ENCODE measurements around the gene HEPHL1.

Gene HEPHL1

DNA sequence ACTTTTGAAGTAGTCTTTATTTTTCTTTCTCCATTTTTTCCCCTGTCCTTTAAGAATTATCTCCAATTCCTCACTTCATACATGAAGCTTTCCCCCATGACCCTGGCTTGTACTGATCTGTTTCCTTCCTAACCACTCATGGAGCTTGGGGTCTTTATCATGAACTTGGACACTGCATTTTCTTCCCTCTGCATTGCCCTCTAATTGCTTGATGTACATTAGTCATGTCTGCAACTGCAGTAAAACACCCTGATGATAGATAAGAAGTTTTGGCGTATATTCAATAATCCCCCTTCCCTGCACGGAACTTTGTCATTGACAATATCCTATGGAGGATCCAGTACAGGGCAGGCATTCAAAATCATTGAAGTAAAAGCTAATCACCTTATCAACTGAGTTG lies 3.4 kb downstream of the HEPHL1 start:
- no peak for DNase-seq (ENCODE audit: low read depth in 1 of 2, low spot score in 1 of 2)
- H3K4me3 ChIP-seq (replicated peaks; ENCODE audit: insufficient read depth, low read length), result no peak overlapping the region
- TF ChIP-seq, protein P1, sequence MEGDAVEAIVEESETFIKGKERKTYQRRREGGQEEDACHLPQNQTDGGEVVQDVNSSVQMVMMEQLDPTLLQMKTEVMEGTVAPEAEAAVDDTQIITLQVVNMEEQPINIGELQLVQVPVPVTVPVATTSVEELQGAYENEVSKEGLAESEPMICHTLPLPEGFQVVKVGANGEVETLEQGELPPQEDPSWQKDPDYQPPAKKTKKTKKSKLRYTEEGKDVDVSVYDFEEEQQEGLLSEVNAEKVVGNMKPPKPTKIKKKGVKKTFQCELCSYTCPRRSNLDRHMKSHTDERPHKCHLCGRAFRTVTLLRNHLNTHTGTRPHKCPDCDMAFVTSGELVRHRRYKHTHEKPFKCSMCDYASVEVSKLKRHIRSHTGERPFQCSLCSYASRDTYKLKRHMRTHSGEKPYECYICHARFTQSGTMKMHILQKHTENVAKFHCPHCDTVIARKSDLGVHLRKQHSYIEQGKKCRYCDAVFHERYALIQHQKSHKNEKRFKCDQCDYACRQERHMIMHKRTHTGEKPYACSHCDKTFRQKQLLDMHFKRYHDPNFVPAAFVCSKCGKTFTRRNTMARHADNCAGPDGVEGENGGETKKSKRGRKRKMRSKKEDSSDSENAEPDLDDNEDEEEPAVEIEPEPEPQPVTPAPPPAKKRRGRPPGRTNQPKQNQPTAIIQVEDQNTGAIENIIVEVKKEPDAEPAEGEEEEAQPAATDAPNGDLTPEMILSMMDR (IDR thresholded peaks at IDR 0.05; ENCODE audit: insufficient read depth, low read length), result no peak
- TF ChIP-seq GABPA (IDR thresholded peaks at IDR 0.05; ENCODE audit: low read depth), result no peak
- TF ChIP-seq POLR2AphosphoS5 (IDR thresholded peaks at IDR 0.05; ENCODE audit: low read depth), result no peak
- no peaks in the 10 kb centered on the region for H3K27me3 ChIP-seq (ENCODE audit: insufficient read depth, poor library complexity, severe bottlenecking)
- H3K27ac ChIP-seq (replicated peaks), result no peak overlapping the region

DNA sequence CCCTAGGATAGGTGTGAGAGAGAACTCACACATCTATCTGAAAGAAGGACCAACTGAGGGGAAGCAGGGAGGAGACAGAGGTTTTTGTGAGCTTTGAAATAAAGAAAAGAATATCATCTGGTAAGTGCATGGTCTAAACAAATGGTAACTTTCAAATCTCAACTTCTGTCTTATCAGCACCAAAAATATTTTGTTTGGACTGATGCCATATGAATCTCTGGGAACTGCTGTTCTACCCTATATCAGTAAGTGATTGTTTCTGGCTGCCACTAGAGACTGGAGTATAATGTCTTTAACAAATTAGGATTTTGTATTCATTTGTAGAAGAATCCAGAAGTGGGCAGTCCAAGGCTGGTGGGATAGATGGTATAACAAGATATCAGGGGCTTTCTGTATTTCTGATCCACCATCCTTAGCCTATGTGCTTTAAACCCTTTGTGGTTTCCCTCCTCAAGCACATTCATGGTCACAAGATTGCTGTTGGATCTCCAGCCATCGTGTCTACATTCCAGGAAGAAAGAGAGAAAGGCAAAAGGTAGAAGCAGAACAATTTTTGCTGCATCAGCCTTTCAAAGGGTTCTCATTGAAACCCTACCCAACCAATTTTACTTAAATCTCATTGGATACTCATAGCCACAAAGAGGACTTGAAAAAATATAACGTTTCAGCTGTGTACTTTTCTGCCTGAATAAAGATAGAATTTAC lies 4.7 kb downstream of the HEPHL1 start:
- Histone ChIP-seq H3K4me3 (replicated peaks; ENCODE audit: insufficient read depth, low read length) (no peak overlapping the region), H3K27me3 (ENCODE audit: insufficient read depth, poor library complexity, severe bottlenecking) (no peaks in the 10 kb centered on the region), H3K27ac (replicated peaks) (no peak overlapping the region)
- no peak for DNase-seq (ENCODE audit: low read depth in 1 of 2, low spot score in 1 of 2)
- TF ChIP-seq SPI1 (IDR thresholded peaks at IDR 0.05; ENCODE audit: borderline replicate concordance, low read depth) (no peak), POLR2AphosphoS5 (IDR thresholded peaks at IDR 0.05; ENCODE audit: low read depth) (no peak), GABPA (IDR thresholded peaks at IDR 0.05; ENCODE audit: low read depth) (no peak)
- TF ChIP-seq, protein P2, sequence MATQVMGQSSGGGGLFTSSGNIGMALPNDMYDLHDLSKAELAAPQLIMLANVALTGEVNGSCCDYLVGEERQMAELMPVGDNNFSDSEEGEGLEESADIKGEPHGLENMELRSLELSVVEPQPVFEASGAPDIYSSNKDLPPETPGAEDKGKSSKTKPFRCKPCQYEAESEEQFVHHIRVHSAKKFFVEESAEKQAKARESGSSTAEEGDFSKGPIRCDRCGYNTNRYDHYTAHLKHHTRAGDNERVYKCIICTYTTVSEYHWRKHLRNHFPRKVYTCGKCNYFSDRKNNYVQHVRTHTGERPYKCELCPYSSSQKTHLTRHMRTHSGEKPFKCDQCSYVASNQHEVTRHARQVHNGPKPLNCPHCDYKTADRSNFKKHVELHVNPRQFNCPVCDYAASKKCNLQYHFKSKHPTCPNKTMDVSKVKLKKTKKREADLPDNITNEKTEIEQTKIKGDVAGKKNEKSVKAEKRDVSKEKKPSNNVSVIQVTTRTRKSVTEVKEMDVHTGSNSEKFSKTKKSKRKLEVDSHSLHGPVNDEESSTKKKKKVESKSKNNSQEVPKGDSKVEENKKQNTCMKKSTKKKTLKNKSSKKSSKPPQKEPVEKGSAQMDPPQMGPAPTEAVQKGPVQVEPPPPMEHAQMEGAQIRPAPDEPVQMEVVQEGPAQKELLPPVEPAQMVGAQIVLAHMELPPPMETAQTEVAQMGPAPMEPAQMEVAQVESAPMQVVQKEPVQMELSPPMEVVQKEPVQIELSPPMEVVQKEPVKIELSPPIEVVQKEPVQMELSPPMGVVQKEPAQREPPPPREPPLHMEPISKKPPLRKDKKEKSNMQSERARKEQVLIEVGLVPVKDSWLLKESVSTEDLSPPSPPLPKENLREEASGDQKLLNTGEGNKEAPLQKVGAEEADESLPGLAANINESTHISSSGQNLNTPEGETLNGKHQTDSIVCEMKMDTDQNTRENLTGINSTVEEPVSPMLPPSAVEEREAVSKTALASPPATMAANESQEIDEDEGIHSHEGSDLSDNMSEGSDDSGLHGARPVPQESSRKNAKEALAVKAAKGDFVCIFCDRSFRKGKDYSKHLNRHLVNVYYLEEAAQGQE (IDR thresholded peaks at IDR 0.05; ENCODE audit: insufficient replicate concordance, low read depth), result no peak
- TF ChIP-seq, protein P1 (IDR thresholded peaks at IDR 0.05; ENCODE audit: insufficient read depth, low read length), result no peak

DNA sequence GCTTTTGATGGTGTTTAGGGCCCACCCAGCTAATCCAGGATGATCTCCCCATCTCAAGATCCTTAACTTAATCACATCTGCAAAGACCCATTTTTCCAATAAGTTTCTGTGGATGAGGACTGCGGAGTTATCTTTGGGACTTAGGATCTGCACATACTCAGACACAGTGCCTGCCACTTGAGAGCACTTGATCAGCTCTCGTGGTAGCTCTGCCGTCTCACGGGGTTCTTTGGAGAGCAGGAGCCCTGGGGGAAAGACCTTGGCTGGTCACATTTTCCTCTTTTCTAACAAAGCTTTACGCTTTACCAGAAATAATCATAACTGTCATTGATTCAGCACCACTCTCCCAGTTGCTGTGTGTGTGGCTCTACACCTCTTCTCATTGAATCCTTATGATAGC lies 6.1 kb downstream of the HEPHL1 start:
- no peak overlapping the region for H3K27ac ChIP-seq (replicated peaks)
- no peaks in the 10 kb centered on the region for H3K27me3 ChIP-seq (ENCODE audit: insufficient read depth, poor library complexity, severe bottlenecking)
- no peak overlapping the region for H3K4me3 ChIP-seq (replicated peaks; ENCODE audit: insufficient read depth, low read length)
- DNase-seq (ENCODE audit: low read depth in 1 of 2, low spot score in 1 of 2), result no peak
- TF ChIP-seq, protein P2 (IDR thresholded peaks at IDR 0.05; ENCODE audit: insufficient replicate concordance, low read depth), result no peak
- TF ChIP-seq, protein P1 (IDR thresholded peaks at IDR 0.05; ENCODE audit: insufficient read depth, low read length), result no peak
- TF ChIP-seq GABPA (IDR thresholded peaks at IDR 0.05; ENCODE audit: low read depth) (no peak), SPI1 (IDR thresholded peaks at IDR 0.05; ENCODE audit: borderline replicate concordance, low read depth) (no peak), POLR2AphosphoS5 (IDR thresholded peaks at IDR 0.05; ENCODE audit: low read depth) (no peak)

DNA sequence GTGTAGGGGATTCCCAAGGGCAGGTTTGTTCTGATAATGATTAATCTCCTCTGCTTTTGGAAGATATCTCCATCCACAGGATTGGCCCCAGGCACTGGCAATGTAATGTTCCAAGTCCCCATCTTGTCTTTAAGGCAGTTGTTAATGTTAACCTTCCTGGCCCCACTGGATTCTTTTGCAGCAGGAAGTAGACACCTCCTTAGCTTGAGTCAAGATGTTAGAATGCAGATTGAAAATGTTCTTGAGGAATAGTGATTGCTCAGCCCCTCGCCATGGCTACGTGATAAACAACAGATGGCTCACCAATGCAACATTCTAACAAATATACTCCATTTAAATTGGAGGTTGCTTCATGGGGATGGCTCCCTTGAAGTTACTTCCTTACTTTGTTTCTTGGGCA lies 7.3 kb downstream of the HEPHL1 start:
- Histone ChIP-seq H3K27ac (replicated peaks) (no peak overlapping the region), H3K27me3 (ENCODE audit: insufficient read depth, poor library complexity, severe bottlenecking) (no peaks in the 10 kb centered on the region), H3K4me3 (replicated peaks; ENCODE audit: insufficient read depth, low read length) (no peak overlapping the region)
- no peak for DNase-seq (ENCODE audit: low read depth in 1 of 2, low spot score in 1 of 2)
- TF ChIP-seq GABPA (IDR thresholded peaks at IDR 0.05; ENCODE audit: low read depth) (no peak), SPI1 (IDR thresholded peaks at IDR 0.05; ENCODE audit: borderline replicate concordance, low read depth) (no peak), POLR2AphosphoS5 (IDR thresholded peaks at IDR 0.05; ENCODE audit: low read depth) (no peak)
- TF ChIP-seq, protein P2 (IDR thresholded peaks at IDR 0.05; ENCODE audit: insufficient replicate concordance, low read depth), result no peak
- TF ChIP-seq, protein P1 (IDR thresholded peaks at IDR 0.05; ENCODE audit: insufficient read depth, low read length), result no peak
